Erythroblast (primary cell): ENCODE data around the gene ARHGAP21.

Experiments
- GATA1 ChIP-seq: IDR thresholded peaks from 2 replicates; pipeline ENCODE4 v1.6.1; 2011; ENCODE audit warnings: low read depth, mild to moderate bottlenecking, control low read depth, low read length, moderate library complexity
- POLR2A ChIP-seq: IDR thresholded peaks from 2 replicates; pipeline ENCODE4 v1.6.1; 2011; ENCODE audit warnings: mild to moderate bottlenecking, low read length

DNA sequence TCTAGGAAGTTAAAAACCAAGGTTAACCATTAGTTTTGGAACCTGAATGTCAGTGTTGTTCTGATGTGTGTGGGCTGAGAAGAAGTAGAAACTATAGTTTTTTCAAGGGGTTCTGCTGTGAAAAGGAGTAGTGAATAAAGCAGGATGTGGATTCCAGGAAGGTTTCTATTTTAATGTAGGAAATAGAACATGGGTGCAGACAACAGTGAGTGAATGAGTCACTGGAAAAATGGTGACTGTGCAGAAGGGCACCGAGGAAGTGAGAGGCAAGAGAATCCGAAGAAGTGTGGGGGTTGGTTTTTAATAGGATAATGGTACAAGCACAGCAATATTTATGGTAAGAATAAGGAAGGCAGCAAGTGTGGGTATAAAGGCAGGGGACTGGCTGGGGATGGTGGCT, 120.4 kb downstream of the ARHGAP21 start:
- TF ChIP-seq POLR2A (no peak), GATA1 (no peak)
